ENCODE results near the gene RAPGEF4. TPM values are rescaled to one million over a fixed set of nuclear protein-coding genes. Genes with fewer than 3 reads are reported as not detected.

Gene RAPGEF4
- total RNA-seq, 1 experiment from 2014 or later = 0.98 TPM

DNA sequence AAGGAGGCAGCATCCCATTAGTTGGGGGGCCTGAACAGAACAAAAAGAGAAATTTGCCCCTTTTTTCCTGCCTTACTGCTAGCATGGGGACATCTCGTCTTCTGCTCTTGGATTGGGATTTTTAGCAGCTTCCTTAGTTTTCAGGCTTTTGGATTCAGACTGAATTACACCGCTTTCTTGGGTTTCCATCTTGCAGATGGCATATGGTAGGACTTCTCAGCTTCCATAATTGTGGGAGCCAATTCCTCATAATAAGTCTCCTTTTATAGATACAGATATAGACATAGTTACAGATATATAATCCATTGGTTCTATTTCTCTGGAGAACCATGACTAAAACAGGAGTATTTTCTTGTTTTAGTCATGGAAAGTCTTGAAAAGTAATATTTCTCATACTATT lies 5.2 kb upstream of the RAPGEF4 start:
- no TSS peak for BruUV-seq (replicated peaks)
- H3K27ac Mint-ChIP-seq (ENCODE audit: unreplicated experiment) = no peak overlapping the region
- H3K4me1 Mint-ChIP-seq (ENCODE audit: low read depth, unreplicated experiment) = peaks cover 4% of the 10 kb centered on the region
- peaks cover 11% of the 10 kb centered on the region for H3K4me1 ChIP-seq
- H3K36me3 Mint-ChIP-seq (ENCODE audit: insufficient read depth, unreplicated experiment) = no peaks in the 10 kb centered on the region
- intact Hi-C loops (cut with micrococcal nuclease; ENCODE audit: unreplicated experiment) = no loop called here
- H3K27me3 Mint-ChIP-seq (ENCODE audit: insufficient read depth, unreplicated experiment) = peaks cover 9% of the 10 kb centered on the region
- TF ChIP-seq, protein P1, sequence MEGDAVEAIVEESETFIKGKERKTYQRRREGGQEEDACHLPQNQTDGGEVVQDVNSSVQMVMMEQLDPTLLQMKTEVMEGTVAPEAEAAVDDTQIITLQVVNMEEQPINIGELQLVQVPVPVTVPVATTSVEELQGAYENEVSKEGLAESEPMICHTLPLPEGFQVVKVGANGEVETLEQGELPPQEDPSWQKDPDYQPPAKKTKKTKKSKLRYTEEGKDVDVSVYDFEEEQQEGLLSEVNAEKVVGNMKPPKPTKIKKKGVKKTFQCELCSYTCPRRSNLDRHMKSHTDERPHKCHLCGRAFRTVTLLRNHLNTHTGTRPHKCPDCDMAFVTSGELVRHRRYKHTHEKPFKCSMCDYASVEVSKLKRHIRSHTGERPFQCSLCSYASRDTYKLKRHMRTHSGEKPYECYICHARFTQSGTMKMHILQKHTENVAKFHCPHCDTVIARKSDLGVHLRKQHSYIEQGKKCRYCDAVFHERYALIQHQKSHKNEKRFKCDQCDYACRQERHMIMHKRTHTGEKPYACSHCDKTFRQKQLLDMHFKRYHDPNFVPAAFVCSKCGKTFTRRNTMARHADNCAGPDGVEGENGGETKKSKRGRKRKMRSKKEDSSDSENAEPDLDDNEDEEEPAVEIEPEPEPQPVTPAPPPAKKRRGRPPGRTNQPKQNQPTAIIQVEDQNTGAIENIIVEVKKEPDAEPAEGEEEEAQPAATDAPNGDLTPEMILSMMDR (IDR thresholded peaks at IDR 0.05; ENCODE audit: insufficient read depth in 1 of 2, low read depth in 1 of 2, low read length in 1 of 2, severe bottlenecking in 1 of 2, unreplicated experiment in 1 of 2) = no peak
- H3K27me3 ChIP-seq (replicated peaks; ENCODE audit: control insufficient read depth, insufficient read depth, low read length) = no peaks in the 10 kb centered on the region
- CTCF ChIA-PET = no interaction called here
- H3K36me3 ChIP-seq (ENCODE audit: control insufficient read depth, insufficient read depth, low read length) = no peaks in the 10 kb centered on the region
- no peaks in the 10 kb centered on the region for H3K9me3 Mint-ChIP-seq (ENCODE audit: unreplicated experiment)
- POLR2A ChIA-PET = no interaction called here
- no peak overlapping the region for H3K4me3 Mint-ChIP-seq (ENCODE audit: unreplicated experiment)
- H3K4me3 ChIP-seq (ENCODE audit: low read depth, low read length) = no peak overlapping the region
- no peaks in the 10 kb centered on the region for H3K9me3 ChIP-seq
- DNase-seq = no peak

DNA sequence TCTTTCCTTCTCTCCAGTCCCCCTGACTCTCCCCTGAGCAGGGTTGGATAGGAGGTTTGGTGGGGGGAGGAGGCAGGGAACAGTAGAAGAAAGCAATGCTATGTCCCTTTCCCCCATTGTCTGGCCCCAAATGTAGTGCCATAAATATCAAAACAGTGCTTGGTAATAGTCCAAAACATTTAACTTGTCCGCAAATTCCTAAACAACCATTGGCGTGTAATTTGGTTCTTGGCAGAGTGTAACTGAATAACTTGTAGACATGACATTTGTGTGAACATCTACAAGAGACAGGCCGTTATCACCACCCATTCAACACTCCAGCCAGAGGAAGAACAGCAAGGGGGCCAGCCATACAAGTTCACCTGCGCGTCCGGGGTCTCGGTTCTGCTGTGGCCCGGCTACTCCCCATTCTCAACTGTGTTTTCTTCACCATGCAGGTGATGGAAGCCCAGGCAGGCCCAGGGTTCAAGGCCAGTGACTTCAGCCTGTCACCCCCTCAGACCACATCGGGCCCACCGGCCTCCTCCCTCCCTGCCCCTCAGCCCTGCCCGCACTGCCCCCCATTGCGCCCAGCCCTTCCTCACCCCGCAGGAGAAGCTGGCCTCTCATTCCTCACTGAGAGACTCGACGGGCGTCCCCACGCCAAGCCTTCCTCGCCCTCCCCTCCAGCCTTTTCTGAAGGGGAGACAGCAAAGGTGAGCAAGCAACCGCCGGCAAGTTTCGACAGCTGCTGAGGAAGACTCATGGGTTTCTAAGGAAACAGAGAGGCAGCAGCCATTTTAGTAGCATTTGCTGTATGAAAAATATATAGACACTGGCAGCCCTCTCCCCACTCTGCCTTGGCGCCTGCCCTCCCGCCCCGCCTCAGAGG lies 699 bp upstream of the RAPGEF4 start:
- POLR2A ChIA-PET = no interaction called here
- Mint-ChIP-seq H3K4me1 (ENCODE audit: low read depth, unreplicated experiment) (no peaks in the 10 kb centered on the region), H3K27me3 (ENCODE audit: insufficient read depth, unreplicated experiment) (peaks cover 23% of the 10 kb centered on the region), H3K27ac (ENCODE audit: unreplicated experiment) (no peak overlapping the region), H3K4me3 (ENCODE audit: unreplicated experiment) (peak overlapping the region; percentile 28), H3K36me3 (ENCODE audit: insufficient read depth, unreplicated experiment) (no peaks in the 10 kb centered on the region), H3K9me3 (ENCODE audit: unreplicated experiment) (no peaks in the 10 kb centered on the region)
- Histone ChIP-seq H3K4me3 (ENCODE audit: low read depth, low read length) (peak overlapping the region; percentile 35), H3K4me1 (peaks cover 7% of the 10 kb centered on the region; the same call in 1 of the 2 replicates), H3K27me3 (replicated peaks; ENCODE audit: control insufficient read depth, insufficient read depth, low read length) (no peaks in the 10 kb centered on the region), H3K9me3 (no peaks in the 10 kb centered on the region), H3K36me3 (ENCODE audit: control insufficient read depth, insufficient read depth, low read length) (no peaks in the 10 kb centered on the region)
- DNase-seq = no peak
- no TSS peak for BruUV-seq (replicated peaks)
- TF ChIP-seq, protein P1 (IDR thresholded peaks at IDR 0.05; ENCODE audit: insufficient read depth in 1 of 2, low read depth in 1 of 2, low read length in 1 of 2, severe bottlenecking in 1 of 2, unreplicated experiment in 1 of 2) = no peak
- intact Hi-C loops (cut with micrococcal nuclease; ENCODE audit: unreplicated experiment) = no loop called here
- CTCF ChIA-PET = no interaction called here

DNA sequence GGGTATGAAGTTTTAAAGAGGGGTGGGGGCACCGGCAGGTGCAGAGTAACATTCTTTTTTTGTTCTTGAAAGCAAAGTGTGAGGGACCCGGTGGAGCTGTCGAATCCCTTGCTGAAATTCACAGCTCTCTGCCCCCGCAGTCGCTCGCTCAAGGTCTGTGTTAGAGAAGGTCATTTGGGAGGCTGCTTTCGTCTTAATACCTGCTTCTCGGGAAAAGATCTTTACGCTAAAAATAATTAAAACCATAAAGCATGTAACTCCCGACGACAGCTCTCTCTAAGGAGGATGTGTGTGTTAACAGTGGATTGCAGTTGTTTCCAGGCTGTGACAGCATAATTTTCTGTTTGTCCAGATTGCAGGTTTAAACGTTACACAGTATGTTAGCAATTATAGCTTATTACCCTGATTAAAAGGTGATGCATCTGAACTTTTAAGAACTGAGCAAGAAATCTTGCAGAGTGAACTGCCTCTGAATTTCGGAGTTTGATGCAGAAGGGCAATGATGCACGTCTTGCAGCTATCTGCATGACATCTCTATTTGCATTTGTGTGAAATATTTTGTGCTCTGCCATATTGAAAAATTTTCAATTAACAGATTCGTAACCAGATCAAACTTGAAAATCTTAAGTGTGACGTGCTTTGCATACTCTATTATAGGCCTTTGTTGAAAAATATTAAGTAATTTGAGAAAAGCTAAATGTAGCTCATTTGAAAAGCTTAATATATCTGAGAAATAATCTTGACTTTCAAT lies 954 bp downstream of the RAPGEF4 start:
- BruUV-seq (replicated peaks) = no TSS peak
- no peaks in the 10 kb centered on the region for H3K27me3 ChIP-seq (replicated peaks; ENCODE audit: control insufficient read depth, insufficient read depth, low read length)
- no peak for DNase-seq
- Mint-ChIP-seq H3K27me3 (ENCODE audit: insufficient read depth, unreplicated experiment) (peaks cover 19% of the 10 kb centered on the region), H3K4me1 (ENCODE audit: low read depth, unreplicated experiment) (no peaks in the 10 kb centered on the region), H3K9me3 (ENCODE audit: unreplicated experiment) (no peaks in the 10 kb centered on the region), H3K4me3 (ENCODE audit: unreplicated experiment) (peak overlapping the region; percentile 68), H3K27ac (ENCODE audit: unreplicated experiment) (no peak overlapping the region), H3K36me3 (ENCODE audit: insufficient read depth, unreplicated experiment) (no peaks in the 10 kb centered on the region)
- peaks cover 7% of the 10 kb centered on the region; the same call in 1 of the 2 replicates for H3K4me1 ChIP-seq
- ChIA-PET CTCF (interaction anchor here (0.6 kb wide), 1 partner anchor 857 kb away, joined by 3 read pairs; no protein-coding TSS in a partner anchor), POLR2A (interaction anchor here (0.6 kb wide), 1 partner anchor 675 kb away, joined by 3 read pairs; no protein-coding TSS in a partner anchor)
- intact Hi-C loops (cut with micrococcal nuclease; ENCODE audit: unreplicated experiment) = no loop called here
- H3K4me3 ChIP-seq (ENCODE audit: low read depth, low read length) = peak overlapping the region; percentile 35
- H3K9me3 ChIP-seq = no peaks in the 10 kb centered on the region
- TF ChIP-seq, protein P1 (IDR thresholded peaks at IDR 0.05; ENCODE audit: insufficient read depth in 1 of 2, low read depth in 1 of 2, low read length in 1 of 2, severe bottlenecking in 1 of 2, unreplicated experiment in 1 of 2) = no peak
- H3K36me3 ChIP-seq (ENCODE audit: control insufficient read depth, insufficient read depth, low read length) = no peaks in the 10 kb centered on the region
